HG03108 (cell line): Measurements from ENCODE around the gene BUB3.
"Not testable (repeated sequence)": the region's sequence is repeated elsewhere in the genome, so short reads cannot be mapped to it uniquely, and the experiment has no call there.

Experiments
- ATAC-seq: cut with Tn5 transposase; IDR thresholded peaks from one replicate; pipeline ENCODE4 v1.9.1; 2021; ENCODE audit warnings: moderate library complexity; ENCODE audit not compliant: unreplicated experiment

BUB3 gene

DNA sequence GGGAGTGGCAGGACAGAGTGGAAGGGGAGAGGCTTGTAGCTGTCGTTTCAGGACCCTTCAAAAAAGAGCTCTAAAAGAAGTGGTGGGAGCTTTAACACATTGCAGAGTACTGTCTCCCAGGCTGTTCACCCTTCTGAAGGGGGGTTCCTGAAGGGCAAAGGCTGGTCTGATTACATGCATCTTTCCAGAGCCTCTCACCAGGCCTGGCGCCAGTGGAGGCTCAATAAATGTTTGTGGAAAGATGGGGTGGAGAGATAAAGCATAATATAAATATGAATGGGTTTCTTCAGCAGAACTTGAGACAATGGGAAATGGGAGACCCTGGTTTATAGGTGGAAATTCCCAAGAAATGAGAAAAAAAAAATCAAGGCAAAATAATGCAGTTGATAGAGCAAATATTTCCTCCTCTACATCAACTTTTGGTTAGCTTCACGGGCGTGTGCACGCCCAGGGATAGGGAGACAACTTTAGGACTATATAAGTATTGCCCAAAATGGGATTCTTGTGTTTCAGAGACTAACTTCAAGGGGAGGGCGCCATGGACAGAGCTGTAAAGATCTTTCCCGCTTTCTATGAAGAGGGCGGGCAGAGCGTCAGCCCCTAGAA, 613 bp upstream of the BUB3 start:
- no peak for ATAC-seq

DNA sequence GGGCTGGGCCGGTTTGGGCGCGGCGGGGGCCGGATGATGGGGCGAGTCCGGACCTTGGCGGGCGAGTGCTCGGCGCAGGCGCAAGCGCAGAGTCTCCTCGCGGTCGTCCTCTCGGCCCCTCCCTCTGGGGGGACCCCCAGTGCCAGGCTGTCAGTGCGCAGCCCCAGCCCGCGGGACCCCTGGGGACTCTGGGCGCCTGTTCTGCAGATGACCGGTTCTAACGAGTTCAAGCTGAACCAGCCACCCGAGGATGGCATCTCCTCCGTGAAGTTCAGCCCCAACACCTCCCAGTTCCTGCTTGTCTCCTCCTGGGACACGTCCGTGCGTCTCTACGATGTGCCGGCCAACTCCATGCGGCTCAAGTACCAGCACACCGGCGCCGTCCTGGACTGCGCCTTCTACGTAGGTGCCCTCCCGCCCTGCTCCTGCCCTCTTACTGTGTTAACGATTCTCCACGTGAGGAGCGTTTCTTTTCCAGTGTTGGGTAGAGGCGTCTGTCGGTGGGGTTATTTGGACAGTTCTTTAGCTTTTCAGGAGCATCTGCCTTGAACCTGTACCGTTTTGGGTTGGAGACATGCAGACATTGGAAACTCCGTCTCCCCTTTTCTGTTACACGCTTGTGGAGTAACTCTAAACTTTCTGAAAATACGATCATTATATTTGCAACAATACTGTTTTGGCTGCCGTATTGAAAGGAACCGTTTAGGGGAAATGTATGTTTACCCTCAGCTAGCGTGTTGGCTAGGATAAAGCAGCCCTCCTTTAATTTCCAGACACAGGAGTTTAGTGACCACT, 706 bp downstream of the BUB3 start:
- ATAC-seq, result peak; percentile 36

DNA sequence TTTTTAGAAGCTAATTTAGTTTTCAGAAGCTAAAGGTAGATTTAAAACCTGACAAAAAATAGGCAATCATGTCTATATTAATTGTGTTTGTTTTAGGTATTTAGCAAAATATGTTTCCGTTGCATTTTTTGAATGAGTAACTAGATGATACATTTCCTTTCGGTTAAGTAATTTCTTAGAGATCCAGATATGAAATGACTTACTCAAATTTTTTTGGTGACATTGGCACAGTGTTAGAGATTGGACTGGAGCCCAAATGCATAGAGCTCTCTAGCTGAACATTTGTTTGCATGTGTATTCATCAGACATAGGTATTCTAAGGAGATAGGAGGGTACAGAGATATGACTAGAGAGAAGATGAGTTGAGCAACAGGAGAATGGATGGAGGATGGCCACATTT, 1.9 kb downstream of the BUB3 start:
- no peak for ATAC-seq

DNA sequence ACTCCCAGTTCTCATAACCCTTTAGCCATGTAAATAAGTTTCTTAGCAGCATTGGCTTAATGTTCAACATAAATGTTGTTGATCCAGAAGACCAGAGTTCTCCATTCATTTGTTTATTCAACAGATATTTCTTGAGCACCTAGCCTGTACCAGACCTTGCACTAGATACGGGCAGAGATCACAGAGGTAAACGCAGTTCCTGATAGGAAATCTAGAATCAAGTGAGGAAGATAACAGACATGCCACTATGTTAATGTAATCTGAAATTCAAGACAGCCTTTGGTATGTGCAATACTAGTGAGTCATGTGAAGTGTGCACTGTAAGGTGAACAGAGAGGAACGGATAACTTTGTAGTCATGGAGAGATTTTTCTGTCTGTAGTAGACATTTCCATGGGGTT, 3.0 kb downstream of the BUB3 start:
- ATAC-seq, result no peak

DNA sequence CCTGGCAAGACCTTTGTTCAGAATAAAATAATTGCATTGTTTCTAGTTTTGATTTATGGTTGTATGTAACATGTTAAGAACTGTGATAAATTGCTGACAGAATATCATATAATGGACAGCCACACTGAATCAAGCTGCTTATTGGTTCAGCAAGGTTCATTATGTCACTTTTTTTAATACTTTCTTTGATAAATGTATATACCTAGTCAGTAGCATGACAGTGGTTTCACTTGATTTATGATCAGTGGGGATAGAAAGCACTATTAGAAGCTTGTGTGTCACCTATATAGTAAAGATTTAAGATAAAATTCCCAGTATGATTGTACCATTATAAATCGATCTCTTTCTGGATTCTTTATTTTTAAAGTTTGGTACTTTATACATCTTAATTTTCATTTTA, 4.5 kb downstream of the BUB3 start:
- no peak for ATAC-seq

DNA sequence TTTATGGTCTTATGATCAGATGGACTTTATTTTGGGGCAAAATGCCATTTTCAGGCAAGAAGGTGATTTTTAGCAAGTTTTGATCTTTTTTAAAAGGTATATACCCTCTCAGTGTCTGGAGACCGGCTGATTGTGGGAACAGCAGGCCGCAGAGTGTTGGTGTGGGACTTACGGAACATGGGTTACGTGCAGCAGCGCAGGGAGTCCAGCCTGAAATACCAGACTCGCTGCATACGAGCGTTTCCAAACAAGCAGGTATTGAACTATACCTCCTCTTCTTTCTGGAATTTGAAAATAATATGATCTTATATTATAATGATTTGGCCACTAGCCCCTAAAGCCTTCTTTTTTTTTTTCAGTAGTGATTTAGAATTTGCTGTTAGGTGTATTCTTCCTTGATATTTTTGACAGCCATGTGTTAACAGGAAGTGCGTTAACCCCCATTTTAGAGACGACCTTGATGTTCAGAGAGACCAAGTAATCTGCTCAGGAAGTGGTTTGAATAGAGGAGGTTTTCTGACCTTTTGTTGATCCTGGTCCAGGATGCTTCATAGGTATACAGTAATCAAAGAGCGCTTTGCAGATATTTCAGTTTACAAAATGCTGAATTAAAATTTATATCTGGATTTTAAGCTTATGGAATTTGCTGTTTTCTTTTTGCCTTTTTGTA, 6.2 kb downstream of the BUB3 start:
- ATAC-seq, result no peak

DNA sequence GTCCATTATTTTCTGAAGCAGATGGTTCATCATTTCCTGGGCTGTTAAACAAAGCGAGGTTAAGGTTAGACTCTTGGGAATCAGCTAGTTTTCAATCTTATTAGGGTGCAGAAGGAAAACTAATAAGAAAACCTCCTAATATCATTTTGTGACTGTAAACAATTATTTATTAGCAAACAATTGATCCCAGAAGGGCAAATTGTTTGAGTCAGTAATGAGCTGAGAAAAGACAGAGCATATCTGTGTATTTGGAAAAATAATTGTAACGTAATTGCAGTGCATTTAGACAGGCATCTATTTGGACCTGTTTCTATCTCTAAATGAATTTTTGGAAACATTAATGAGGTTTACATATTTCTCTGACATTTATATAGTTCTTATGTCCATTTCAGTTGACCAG, 10.1 kb downstream of the BUB3 start:
- no peak for ATAC-seq

DNA sequence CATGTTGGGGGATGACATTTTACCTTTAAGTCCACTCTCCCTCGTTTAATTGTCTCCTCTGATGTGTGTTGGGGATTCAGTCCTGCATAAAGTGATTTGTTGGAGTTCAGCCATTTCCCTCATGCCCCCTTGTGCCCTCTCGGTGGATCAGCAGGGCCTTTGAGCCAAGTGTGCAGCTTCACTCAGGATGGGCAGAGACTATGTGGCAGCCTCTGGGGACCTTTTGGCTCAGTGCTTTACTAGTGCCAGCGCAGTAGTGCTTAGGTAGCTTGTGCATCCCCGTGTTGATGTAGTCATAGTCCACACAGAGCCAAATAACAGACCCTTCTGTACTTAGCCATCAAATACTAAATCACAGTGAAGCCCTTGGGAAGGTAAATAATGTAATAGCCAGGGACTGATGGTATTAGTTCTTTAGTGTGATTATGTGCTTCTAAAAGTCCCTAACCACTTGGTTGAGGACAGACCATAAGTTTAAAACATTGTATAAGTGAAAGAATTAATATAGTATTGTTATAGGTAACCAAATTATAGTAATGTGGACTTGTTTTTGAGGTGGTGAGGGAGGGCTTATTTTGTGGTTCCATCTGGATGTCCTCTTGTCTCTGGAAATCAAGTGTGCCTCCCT, 11.4 kb downstream of the BUB3 start:
- no peak for ATAC-seq

DNA sequence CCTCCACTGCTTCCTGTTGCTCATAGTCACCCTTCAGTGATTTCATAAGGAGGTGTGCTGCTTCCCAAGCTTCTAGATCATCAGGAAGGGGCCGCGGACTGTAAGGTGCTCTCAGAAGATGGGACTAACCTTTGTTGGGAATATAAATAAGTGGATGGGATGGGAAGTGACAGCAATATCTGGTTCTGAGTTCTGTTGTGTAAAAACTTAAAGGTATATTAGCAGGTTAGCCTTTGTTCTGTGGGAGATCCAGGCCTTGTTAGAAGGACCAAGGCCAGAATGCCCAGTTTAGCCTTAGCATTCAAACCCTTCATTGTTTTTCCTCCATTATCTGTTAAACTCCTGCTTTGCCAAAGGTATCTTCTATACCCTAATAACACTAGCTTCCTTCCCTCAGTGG, 12.4 kb downstream of the BUB3 start:
- no peak for ATAC-seq

DNA sequence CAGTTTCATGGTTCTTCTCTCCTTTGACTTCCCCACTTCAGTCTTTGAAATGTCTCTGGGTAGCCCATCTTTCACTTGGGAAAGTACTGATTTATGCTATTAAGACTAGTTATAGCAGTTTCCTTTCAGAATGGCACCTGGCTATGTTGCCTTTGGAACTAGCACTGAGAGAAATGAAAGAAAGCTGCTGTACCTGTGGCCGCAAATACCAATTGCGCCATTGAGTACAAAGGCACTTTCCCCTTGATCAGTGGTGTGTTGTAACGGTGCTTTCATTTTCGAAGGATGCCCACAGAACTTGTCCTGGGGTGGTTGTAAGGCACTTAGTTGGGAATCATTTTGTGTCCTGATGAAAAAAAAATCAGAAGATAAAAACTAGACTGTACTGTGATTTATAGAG, 16.8 kb downstream of the BUB3 start:
- no peak for ATAC-seq

DNA sequence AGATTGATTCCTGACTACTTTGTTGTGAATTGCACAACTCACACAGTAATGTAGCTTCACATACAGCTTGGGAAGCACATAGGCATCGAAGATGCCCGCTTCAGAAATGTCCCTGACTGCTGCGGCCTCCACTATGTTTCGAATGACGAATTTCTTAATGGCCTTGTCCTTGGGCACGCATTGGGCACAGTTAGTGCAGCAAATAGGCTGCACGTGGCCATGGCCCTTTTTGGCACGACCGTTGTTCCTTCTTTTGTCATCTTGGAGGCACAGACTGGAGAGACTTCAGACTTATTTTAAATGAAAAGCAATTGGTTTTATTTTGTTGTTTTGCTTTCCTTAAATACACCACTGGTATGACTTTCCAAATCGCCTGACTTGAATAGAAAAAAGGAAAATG, 17.4 kb downstream of the BUB3 start:
- ATAC-seq, result not testable (repeated sequence)

DNA sequence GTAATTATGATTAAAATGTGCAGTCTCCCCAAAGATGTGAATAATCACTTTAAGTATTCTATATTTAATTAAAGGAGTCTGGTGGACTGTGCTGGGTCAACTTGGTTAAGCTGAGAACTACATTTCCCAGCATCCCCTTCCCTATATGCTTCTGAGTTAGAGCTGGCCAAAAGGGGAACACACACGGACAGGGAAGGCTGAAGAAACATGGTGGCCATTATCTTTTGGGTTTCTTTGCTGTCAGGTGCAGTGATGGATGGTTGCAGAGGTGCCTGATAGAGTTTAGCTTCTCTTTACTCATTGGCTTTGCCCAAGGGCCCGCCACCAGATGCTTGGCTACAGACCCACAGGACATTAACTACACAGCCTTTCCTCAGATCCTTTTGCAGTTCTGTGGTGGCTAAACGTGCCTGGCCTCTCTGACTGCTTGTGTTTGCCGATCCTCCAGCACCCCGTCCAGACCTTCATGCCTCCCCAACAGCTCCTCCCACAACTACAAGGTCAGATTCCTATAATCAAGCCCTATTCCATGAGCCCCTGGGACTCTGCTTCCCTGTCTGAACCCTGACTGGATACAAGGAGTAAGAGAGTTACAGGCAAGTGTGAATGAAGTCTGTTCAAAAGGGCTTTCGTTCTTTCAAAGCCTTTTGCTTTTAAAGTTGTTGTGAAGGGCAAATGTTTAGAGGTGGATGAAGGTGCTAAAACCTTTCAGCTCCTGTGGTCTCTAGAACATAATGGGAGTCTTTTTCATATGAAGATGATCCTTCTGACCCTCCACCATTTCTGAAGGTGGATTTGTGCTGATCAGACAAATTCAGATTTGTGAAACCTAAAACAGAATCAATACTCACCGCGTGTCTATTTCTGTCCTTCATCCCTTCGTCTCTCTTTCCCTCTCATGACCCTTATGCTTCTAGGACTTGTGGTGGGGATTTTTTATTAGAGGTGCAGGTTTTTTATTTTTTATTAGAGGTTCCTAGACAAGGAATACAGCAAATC, 21.5 kb downstream of the BUB3 start:
- ATAC-seq, result no peak

DNA sequence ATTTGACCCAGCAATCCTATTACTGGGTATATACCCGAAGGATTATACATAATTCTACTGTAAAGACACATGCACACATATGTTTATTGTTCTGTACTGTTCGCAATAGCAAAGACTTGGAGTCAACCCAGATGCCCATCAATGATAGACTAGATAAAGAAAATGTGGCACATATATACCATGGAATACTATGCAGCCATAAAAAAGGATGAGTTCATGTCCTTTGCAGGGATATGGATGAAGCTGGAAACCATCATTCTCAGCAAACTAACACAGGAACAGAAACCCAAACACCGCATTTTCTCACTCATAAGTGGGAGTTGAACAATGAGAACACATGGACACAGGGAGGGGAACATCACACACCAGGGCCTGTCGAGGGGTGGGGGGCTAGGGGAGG, 24.2 kb downstream of the BUB3 start:
- ATAC-seq, result not testable (repeated sequence)

DNA sequence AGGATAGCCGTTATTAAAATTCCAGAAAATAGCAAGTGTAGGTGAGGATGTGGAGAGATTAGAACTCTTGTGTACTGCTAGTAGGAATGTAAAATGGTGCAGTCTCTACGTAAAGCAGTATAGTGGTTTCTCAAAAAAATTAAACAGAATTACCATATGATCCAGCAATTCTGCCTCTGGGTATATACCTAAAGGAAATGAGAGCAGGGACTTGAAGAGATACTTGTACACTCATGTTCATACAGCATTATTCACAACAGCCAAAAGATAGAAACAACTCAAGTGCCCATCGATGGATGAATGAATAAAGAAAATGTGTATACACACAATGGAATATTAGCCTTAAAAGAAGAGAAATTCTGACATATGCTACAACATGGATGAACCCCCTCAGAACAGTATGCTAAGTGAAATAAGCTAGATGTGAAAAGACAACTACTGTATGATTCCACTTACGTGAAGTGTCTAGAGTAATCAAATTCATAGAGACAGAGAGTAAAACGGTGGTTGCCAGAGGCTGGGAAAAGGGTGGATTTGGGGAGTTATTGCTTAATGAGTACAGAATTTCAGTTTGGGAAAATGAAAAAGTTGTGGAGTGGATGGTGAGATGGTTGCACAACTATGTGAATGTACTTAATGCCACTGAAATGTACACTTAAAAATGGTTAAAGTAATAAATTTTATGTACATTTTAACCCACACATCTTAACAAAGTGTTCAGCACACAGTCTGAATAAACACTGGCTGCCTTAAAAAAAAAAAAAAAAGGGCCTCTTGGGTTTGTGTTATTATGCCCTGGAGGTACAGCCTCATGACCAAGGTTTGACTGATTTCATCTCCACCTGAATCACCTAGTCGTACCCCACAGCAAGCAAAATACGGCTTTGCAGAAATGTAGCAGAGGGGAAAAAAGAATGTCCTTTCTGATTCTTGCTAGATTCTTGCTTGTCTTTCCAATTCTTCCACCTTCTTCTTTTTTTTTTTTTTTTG, 26.2 kb downstream of the BUB3 start:
- no peak for ATAC-seq

DNA sequence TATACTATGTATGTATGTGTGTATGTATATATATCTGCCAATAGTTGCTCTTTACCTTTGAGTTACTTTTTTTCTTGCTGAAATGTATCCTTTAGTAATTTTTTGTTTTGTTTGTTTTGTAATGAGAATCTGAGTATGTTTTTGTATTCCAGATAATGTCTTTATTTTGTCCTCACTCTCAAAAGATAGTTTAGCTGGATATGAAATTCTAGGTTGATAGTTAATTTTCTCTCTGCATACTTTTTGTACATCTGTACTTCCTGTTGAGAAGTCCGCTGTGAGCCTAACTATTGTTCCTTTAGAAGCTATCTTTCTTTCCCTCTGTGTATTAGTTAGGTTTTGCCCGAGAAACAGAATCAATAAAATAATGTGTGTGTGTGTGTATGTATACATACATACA, 29.5 kb downstream of the BUB3 start:
- ATAC-seq, result no peak

DNA sequence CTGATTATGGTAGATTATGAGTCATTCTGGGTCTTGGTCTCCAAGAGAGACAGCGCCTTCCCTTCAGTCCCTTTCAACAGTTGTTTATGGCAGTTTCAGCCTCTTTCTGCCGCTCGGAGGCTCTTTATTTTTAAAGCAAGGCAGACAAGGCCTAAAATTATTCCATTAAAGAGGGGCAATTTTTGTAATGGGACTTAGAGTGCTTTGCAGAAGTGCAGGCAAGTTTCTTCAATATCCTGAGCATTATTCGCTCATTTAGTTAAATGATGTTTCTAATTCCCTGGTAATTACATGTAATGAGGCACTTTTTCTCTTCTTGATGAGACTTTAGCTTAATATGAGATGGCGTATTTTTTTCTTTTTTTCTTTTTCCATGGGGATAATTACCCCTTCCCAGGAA, 33.6 kb downstream of the BUB3 start:
- no peak for ATAC-seq

DNA sequence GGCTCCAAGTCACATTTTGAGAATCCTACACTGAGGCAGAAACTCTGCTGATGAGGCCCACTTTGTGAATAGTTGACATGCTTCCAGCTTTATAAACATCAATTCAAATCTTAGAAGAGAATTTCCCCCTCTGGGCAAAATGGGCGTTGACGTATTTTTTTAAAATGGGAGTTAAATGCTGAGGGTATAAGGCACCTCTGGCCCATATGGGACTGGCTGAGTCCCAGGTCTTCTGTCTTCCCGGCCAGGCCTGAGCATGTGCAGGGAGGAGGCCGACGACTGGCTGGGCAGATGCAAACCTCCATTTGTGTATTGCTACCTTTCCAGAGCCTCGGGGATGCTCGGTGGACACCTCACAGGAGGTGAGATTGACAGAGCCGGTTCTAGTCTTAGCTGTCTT, 37.7 kb downstream of the BUB3 start:
- no peak for ATAC-seq

DNA sequence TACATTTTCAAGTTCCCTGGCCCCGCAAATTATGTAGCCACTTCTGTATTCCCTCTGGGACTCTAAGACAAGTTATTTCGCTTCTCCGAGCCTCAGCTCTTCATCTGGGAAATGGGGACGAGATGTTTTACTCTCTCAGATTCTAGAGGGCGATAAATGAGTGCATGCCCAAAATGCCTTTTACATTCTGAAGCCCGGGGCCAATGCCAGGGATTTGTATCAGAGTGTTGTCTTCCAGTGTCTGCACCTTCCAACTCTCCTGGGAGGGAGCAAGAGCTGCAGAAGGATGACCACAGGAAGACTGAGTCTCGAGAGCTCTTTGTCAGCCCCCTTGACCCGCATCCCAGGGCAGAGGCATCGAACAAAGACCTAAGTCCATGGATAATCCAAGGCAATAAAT, 39.9 kb downstream of the BUB3 start:
- ATAC-seq, result no peak

DNA sequence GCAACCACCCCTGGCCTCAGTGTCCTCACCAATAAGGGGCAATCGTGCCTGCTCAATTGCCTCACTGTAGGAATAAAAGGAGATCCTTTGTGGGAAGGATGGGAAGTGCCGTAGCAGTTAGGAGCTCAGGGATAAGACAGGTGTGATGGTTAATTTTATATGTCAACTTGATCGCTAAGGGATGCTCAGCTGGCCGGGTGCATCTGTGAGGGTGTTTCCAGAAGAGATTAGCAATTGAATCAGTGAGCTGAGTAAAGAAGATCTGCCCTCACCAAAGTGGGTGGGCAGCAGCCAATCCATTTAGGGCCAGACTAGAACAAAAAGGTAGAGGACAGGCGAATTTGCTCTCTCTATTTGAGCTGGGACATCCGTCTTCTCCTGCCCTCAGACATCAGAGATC, 46.3 kb downstream of the BUB3 start:
- ATAC-seq, result no peak
